GM03348 (cell line): ENCODE measurements around the gene LRFN2.

Source experiments
- DNase-seq: peaks from one replicate; pipeline ENCODE4 v3.0.0; 2012; ENCODE audit warnings: low spot score

The LRFN2 gene

DNA sequence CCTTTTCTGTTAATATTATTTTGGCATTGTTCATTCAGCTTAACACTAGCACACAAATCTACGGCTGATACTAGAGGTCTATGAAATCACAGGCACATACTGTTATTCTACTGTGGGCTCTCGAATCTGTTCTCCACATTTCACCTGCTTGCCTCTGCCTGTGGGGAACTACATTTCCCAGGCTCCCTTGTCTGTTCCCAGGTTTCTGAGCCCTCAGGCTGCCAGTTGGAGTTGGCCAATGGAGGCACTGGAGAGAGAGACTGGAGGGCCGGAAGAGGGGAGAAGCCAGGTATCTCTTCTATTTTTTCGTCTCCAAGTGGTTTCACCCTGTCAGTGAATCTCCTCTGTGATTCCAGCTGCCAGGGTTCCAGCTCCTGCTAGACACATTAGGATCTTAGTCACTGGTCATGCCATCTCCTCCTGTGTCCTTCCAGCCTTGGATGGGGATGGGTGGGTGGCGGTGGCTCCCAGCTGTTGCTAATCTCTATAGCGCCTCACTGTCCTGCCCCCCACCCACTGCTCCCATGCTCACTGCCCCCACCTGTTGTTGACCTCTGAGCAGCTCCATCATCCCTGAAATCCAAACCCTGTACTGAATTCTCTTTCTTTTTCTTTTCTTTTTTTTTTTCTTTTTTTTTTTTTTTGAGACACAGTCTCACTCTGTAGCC, 188.2 kb downstream of the LRFN2 start:
- no peak for DNase-seq

- DNase-seq = no peak
These were observed 189.0 kb downstream of the LRFN2 start for GRCh38 chr6:40398034-40398691.

DNA sequence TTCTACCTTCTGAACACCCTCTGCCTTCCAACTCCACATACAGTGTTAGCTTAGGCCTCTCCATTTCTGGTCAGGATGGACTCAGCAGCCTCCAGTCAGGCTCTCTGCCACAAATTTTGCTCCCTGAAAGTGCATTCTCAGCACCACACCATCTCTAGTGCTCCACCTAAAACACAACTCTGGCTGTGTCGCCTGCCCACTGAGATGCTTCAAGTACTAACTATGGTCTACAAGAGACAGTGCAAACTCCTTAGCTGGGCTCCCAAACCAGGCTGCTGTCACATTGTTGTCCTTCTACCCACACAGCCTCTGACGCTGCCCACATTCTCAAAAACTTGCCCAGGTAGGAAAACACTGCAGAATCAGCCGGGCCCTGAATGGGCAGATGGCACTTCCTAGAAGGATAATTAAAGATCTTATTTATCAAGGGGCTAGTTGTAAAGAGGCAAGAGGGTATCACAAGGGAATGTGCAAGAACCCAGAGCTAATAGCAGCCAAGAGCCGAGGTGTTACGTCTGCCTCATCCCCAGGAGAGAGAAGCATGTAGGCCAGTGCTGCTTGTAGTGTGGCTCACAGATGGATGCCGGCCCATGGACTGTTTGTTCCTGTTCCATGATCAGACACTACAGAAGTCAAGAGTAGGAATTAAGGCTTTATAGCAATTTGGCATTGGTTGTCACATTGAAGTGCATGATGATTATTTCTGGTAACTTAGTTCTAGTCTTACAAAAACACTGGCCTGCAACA, 189.7 kb downstream of the LRFN2 start:
- no peak for DNase-seq

GRCh38 chr6:40395698-40396076, 191.5 kb downstream of the LRFN2 start:
- no peak for DNase-seq

DNA sequence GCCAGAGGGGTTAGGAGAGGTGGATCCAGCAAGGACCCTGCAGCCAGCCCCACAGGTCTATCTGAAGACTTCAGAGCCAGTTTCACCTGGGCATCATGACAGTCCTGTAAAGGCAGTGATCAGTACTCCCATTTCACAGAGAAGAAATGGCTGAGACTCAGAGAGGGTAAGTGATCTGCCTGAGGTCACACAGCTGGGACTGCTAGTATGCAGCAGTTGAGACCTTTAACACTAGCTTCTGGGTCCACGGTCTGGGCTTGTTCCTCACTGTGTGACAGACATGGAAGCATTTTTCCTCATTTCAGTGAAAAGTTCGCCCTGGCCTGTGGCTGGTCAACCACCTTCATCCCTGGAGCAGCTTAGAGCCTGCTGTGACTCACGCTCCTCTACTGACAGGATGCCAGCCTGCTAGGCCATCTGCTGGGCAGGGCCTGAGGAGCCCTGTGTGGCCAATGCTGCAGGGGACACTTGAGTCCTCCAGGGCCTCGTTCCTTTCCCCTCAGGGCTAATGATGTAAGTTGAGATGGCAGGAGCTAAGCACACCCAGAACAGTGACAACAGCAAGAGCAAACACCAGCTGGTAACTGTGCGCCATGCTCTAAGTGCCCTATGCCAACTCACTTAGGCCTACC, 192.0 kb downstream of the LRFN2 start:
- no peak for DNase-seq

DNA sequence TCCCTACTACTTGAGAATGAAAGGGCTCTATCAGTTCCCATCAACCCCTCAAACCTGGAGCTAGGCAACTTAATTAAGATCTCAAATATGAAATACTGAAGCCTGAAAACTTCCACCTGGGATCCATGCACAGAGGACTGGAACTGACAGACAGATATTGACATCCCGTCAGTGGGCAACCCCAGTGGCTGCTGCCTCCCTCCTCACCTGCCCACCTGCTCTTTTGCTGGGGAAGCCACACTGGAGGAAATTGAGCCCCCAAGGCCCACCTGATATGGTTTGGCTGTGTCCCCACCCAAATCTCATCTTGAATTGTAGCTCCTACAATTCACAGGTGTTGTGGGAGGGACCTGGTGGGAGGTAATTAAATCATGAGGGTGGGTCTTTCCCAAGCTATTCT, 192.8 kb downstream of the LRFN2 start:
- no peak for DNase-seq

DNA sequence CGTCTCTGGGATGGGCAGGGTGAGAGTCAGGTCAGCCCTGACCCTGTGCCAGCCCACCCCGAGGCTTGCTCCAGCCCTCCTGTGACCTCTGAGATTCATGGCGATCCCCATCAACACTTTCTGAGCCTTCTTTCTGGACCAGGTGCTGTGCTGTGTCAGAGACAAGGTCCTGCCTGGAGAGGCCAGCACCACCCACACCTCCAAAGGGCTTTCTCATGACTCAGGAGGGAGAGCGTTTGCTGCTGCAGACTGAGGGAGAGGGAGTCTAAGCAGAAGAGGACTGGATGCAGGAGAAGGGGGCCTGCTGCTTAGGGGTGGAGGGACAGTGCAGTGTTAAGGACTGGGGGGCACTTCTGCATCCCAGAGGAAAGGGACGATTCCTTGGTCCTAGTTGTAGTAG, 193.5 kb downstream of the LRFN2 start:
- DNase-seq = no peak

GRCh38 chr6:40392589-40392988, 194.6 kb downstream of the LRFN2 start:
- DNase-seq = no peak

DNA sequence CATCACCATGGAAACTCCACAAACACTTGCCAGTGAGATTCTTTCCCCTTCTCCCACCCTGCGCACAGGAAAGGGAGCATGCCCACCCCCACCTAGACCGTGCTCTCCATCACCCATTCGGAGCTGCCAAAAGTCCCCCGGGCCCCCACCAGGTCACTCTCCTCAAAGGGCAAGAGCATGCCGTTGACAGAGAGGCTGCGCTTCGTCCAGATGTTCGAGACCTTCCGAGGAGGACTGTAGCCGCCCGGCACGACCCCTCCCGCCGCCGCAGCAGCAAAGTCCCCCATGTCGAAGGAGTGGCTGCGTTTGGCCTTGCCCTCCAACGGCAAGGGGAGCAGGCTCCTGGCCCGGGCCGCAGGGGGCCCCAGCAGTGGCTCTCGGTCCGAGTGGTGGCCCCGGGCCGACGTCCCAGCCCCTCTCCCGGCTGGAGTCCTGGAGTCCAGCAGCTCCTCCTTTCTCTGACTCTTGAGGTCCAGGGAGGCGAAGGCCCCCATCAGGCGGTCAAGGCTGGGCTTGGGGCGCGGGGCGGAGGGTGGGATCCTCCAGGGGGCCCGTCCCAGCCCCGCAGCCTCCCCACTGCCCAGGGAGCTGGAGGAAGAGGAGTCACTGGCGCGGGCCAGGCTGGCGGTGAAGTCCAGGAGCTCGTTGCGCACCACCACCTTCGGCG, 195.2 kb downstream of the LRFN2 start:
- DNase-seq = no peak

DNA sequence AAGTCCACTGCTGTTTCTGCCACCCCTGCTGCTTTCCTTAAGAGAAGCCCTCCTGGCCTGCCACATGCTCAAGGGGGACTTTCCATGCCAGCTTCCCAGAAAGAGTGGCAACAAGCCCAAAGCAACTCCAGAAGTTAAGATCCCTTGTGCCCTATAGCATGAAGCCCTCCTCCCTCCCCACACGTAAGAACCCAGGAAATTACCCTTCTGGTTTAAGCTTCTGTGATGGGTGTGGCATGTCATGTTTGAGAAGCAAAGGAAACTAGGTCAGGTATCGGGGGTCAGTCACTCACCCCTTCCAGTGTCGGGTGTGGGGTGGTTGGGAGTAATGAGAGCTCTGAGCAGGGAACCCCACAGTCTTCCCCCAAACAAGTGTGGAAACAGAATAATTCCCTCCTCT, 196.1 kb downstream of the LRFN2 start:
- no peak for DNase-seq

DNA sequence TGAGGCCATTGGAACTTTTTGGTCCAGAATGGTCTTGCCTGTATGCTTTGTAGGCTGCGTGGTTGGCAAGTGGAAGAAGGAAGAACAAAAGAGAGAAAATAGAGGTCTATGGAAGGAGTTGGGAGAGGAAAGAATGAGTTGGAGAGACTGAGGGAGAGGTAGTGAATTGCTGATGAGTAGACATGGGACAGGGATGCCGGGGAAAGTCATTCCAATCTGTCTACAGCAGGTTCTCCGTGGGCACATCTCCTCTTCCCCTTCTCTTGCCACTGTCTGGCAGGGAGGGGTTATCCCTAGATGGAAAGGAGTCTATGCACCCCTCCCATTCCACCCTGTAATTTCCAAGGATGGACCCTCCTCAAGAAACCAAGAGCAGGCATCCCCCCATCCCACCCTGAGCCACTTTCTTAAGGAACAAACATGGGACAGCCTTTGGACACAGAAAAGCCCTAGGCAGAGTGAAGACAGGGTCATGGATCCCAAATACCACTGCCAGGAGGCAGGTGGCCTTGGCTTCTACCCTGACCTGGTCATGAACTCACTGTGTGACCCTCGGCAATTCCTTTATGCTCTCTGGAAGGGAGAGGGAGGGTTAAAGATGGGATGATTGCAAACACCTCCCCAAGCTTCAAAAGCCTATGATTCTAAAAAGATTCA, 196.9 kb downstream of the LRFN2 start:
- no peak for DNase-seq

GRCh38 chr6:40389254-40389653, 197.9 kb downstream of the LRFN2 start:
- no peak for DNase-seq

DNA sequence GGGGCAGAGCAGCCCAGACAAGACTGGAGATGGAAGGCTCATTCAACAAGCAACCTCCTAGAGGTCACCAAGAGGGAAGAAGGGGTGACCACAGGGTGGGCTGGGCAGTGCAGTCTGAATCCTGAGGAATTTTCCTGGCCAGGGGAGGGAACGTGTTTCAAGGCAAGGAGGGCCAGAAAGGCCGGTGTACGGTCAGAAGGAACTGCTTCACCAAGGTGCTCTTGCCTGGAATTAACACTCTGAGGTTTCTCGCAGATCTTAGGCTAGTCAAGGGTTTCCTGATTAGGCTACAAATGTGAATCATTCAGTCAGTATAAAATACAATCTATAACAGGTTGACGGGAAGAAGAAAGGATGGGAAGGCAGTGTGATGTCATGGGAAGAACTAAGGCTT, 199.3 kb downstream of the LRFN2 start:
- no peak for DNase-seq

DNA sequence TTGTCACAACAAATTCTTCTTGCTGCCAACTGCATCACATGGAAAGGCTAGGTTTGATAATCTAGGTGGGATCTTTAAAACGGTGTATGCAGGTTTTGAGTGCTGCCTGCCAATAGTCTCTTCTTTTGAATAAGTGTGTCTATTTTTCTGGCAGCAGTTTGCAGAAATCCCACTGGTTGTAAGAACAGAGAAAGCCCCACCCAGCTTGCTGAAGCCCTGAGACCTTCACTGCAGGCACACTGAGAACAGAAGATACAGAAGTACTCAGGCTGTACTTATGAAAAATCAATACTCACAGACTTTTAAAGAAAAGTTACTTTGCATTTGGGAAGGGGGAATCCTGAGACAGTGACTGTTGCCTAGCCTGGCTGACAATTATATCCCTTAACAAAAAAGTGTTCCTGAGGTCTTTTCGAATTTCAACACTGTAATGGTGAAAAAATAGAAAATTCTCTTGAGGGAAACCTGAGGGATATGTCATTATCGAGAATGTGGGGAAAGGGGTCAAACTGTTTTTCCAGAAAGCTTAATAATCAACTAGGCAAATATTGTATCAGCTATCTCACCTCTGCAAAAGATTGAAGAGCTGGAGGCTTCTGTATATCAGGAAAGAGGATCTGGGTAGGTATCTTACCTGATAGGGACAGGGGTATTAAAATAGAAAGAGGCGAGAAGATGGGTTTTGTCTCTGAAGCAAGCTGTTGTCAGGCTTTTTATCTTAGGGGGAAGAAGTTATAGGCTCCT, 199.9 kb downstream of the LRFN2 start:
- no peak for DNase-seq

GRCh38 chr6:40386200-40386599, 201.0 kb downstream of the LRFN2 start:
- no peak for DNase-seq

- DNase-seq = no peak
These were observed 203.6 kb downstream of the LRFN2 start for GRCh38 chr6:40383348-40384115.

- no peak for DNase-seq
These were observed 206.9 kb downstream of the LRFN2 start for GRCh38 chr6:40380271-40380670.

- DNase-seq = no peak
These were observed 207.4 kb downstream of the LRFN2 start for GRCh38 chr6:40379811-40380210.

GRCh38 chr6:40378725-40379074, 208.5 kb downstream of the LRFN2 start:
- no peak for DNase-seq

- DNase-seq = no peak
These were observed 209.0 kb downstream of the LRFN2 start for GRCh38 chr6:40378071-40378724.
